Choroid plexus epithelial cell (primary cell): Measurements from ENCODE around the gene NKAIN1.

Source experiments
- DNase-seq: peaks from one replicate; pipeline ENCODE4 v3.0.0-alpha.2; 2010; ENCODE audit warnings: low read depth
- H3K4me3 ChIP-seq: 2 replicates; pipeline ENCODE4 v1.5.1; 2011; ENCODE audit warnings: low read depth, mild to moderate bottlenecking, control low read depth, low read length, moderate library complexity
- CTCF ChIP-seq: conservative IDR thresholded peaks from 2 replicates; pipeline ENCODE4 v1.5.1; 2011; ENCODE audit warnings: low read depth, mild to moderate bottlenecking, control low read depth, inconsistent platforms, low read length, moderate library complexity

The NKAIN1 gene

GRCh38 chr1:31249854-31250253, 10.2 kb upstream of the NKAIN1 start:
- no peak for TF ChIP-seq CTCF
- H3K4me3 ChIP-seq = no peak overlapping the region
- DNase-seq = no peak

GRCh38 chr1:31248276-31248675, 8.6 kb upstream of the NKAIN1 start:
- DNase-seq = no peak
- no peak overlapping the region for H3K4me3 ChIP-seq
- TF ChIP-seq CTCF = no peak

- no peak for TF ChIP-seq CTCF
- H3K4me3 ChIP-seq = no peak overlapping the region
- DNase-seq = peak; percentile 14
Measured at GRCh38 chr1:31244326-31244725, 4.6 kb upstream of the NKAIN1 start.

GRCh38 chr1:31243501-31244286, 4.0 kb upstream of the NKAIN1 start:
- H3K4me3 ChIP-seq = no peak overlapping the region
- DNase-seq = peak; percentile 34
- no peak for TF ChIP-seq CTCF

GRCh38 chr1:31241321-31241720, 1.6 kb upstream of the NKAIN1 start:
- no peak overlapping the region for H3K4me3 ChIP-seq
- no peak for DNase-seq
- TF ChIP-seq CTCF = no peak

- H3K4me3 ChIP-seq = peak overlapping the region; percentile 41
- DNase-seq = no peak
- TF ChIP-seq CTCF = no peak
Measured at GRCh38 chr1:31238986-31239613, 587 bp downstream of the NKAIN1 start.

- no peak for DNase-seq
Measured at GRCh38 chr1:31238612-31238985, 1.1 kb downstream of the NKAIN1 start.

More at GRCh38 chr1:31238612-31238985, 1.1 kb downstream of the NKAIN1 start:
- TF ChIP-seq CTCF = no peak
- no peak overlapping the region for H3K4me3 ChIP-seq
